Measurements from ENCODE around the gene ATOSA.

GRCh38 chr15:52668133-52668532 is 11.1 kb downstream of the ATOSA start:
- TF ChIP-seq ZNF263 (CRISPR knock-in tag; IDR thresholded peaks at IDR 0.05) (no peak), KDM3A (CRISPR knock-in tag; IDR thresholded peaks at IDR 0.05; ENCODE audit: low read depth) (no peak), POLR2A (IDR thresholded peaks at IDR 0.05; ENCODE audit: insufficient read depth in 1 of 2, low read depth in 2 of 2, low read length in 2 of 2) (no peak), ZNF138 (CRISPR knock-in tag; IDR thresholded peaks at IDR 0.05; ENCODE audit: low read depth) (no peak), TAF1 (CRISPR knock-in tag; IDR thresholded peaks at IDR 0.05) (no peak), REST (IDR thresholded peaks at IDR 0.05; ENCODE audit: borderline replicate concordance in 1 of 2, low read depth in 1 of 2, low read length in 2 of 2) (no peak), MXD1 (CRISPR knock-in tag; IDR thresholded peaks at IDR 0.05) (no peak), HES4 (CRISPR knock-in tag; IDR thresholded peaks at IDR 0.05; ENCODE audit: borderline replicate concordance) (no peak), NR1H2 (CRISPR knock-in tag; IDR thresholded peaks at IDR 0.05; ENCODE audit: borderline replicate concordance, low read depth) (no peak)
- TF ChIP-seq, protein P1, sequence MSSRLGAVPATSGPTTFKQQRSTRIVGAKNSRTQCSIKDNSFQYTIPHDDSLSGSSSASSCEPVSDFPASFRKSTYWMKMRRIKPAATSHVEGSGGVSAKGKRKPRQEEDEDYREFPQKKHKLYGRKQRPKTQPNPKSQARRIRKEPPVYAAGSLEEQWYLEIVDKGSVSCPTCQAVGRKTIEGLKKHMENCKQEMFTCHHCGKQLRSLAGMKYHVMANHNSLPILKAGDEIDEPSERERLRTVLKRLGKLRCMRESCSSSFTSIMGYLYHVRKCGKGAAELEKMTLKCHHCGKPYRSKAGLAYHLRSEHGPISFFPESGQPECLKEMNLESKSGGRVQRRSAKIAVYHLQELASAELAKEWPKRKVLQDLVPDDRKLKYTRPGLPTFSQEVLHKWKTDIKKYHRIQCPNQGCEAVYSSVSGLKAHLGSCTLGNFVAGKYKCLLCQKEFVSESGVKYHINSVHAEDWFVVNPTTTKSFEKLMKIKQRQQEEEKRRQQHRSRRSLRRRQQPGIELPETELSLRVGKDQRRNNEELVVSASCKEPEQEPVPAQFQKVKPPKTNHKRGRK (CRISPR knock-in tag; IDR thresholded peaks at IDR 0.05), result no peak
- TF ChIP-seq, protein P2, sequence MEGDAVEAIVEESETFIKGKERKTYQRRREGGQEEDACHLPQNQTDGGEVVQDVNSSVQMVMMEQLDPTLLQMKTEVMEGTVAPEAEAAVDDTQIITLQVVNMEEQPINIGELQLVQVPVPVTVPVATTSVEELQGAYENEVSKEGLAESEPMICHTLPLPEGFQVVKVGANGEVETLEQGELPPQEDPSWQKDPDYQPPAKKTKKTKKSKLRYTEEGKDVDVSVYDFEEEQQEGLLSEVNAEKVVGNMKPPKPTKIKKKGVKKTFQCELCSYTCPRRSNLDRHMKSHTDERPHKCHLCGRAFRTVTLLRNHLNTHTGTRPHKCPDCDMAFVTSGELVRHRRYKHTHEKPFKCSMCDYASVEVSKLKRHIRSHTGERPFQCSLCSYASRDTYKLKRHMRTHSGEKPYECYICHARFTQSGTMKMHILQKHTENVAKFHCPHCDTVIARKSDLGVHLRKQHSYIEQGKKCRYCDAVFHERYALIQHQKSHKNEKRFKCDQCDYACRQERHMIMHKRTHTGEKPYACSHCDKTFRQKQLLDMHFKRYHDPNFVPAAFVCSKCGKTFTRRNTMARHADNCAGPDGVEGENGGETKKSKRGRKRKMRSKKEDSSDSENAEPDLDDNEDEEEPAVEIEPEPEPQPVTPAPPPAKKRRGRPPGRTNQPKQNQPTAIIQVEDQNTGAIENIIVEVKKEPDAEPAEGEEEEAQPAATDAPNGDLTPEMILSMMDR (CRISPR knock-in tag; IDR thresholded peaks at IDR 0.05), result no peak

Measured in HepG2 (cell line).